CD4-positive, alpha-beta T cell treated with Interleukin-4 for 4 hours (primary cell): ENCODE results near the gene TTC39B.

Source experiments
- DNase-seq: peaks from one replicate; pipeline ENCODE4 v3.0.0-alpha.2; 2020

TTC39B gene

GRCh38 chr9:15300218-15300617 lies 6.8 kb downstream of the TTC39B start:
- no peak for DNase-seq

DNA sequence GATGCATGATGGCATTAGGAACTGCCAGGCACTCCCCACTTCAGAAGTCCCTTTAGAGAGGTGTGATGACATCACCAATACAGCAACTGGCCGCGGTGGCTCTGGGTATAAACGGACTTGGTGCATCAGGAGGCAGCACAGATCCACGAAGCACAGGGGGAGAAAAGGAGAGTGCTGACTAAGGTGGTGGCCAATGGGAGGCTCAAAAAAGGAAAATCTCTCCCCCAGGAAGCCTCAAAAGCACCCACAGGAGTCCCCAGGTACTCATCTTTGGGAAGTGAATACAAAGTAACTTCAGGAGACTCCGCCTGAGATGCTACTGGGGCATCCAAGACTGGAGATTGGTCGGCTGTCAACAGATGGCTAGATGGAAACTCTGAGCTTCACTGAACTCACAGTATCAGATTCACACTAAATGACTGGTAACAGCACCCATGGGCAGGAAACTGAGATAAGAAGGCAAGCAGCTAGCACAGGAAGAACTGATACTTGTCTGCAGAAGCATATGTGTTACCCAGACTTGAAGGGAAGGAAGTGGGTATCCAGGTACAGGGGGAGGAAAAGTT lies 7.6 kb downstream of the TTC39B start:
- DNase-seq: peak; percentile 84

DNA sequence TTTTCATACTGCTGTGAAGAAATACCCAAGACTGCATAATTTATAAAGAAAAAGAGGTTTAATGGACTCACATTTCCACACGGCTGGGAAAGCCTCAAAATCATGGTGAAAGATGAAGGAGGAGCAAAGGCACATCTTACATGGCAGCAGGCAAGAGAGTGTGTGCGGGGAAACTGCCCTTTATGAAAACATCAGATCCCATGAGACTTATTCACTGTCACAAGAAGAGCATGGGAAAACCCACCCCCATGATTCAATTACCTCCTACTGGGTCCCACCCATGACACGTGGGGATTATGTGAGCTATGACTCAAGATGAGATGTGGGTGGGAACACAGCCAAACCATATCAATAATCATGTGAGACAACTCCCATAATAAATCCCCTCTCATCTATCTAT lies 8.7 kb downstream of the TTC39B start:
- peak; percentile 17 for DNase-seq

DNA sequence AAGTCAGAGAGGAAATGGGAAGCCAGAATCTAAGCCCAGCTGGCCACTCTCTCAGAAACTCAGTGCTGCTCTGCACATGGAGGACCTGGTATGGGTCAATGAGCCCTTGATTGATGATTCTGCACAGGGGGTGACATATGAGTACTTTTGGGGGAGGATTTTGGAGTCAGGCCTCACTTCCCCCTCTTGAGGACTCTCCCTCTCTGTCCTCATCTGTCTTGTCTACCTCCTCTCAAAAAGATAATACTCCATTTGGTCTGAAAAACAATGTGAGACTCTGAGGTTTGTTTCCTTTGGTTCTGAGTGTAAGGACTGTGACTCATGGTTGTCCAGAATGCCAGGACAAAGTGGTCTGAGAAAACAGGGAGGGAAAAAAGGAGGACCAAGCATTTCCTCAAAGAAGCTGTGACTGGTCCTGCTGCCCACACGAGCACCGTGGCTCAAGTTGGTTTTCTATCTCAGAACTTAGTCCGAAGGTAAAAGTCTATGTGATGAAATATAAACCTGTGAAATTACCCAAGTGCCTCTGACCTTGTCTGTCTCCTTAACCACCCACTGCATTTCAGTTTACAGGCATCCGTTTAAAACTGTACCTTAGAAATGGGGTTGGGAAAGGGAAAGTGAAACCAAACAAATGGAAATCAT lies 11.1 kb downstream of the TTC39B start:
- peak; percentile 75 for DNase-seq

DNA sequence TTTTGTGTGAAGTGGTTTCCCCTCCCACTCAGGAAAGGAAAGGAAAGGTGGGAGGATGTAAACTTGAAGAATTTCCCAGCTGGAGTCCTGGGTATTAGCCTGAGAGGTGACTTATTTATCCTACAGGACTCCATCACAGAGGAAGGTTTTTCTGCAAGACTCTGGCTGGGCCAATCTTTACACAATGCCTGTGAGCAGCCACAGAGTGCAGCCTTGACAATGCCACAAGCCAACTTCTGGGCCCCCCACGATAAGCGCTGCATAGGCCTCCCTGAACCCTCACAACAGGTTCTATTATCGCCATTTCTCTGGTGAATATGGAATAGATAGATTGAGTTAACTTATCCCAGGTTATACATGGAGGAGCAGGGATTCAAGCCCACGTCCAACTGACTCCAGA lies 12.4 kb downstream of the TTC39B start:
- DNase-seq: no peak

- DNase-seq: peak; percentile 30
These were observed 13.2 kb downstream of the TTC39B start for GRCh38 chr9:15293804-15294316.

DNA sequence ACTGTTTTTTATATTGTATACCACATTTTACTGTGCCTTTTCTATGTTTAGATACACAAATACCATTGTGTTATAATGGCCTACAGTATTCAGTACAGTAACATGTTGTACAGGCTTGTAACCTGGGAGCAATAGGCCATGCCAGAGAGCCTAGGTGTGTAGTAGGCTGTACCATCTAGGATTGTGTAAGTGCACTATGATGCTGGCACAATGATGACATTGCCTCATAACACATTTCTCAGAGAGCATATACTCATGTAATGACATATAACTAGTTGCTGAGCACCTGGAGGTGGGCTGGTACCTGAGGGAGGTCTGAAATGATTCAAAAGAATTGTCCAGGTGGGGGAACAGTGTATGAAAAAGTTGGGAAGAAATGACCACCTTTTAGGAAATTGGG lies 13.9 kb downstream of the TTC39B start:
- no peak for DNase-seq

- DNase-seq: no peak
These were observed 17.4 kb downstream of the TTC39B start for GRCh38 chr9:15289603-15290002.

DNA sequence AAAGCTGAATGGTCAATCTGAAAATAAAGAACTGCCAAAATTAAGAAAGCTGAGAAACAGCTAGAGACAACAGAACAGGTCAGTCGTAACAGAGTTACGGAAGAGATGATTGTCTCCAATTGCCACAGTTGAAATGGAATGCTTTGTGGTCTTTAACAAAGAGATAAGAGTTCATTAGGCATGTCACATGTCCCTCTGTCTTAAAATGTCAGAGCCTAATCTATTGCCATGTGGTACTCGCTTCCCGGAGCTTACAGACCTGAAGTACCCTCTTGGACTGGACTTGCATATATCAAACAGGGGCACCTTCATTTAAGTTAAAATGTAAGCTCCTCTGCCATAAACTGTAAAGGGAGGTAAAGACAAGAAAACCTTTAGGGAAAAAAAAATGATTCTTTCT lies 19.7 kb downstream of the TTC39B start:
- no peak for DNase-seq

GRCh38 chr9:15286161-15286821 lies 20.7 kb downstream of the TTC39B start:
- no peak for DNase-seq

DNA sequence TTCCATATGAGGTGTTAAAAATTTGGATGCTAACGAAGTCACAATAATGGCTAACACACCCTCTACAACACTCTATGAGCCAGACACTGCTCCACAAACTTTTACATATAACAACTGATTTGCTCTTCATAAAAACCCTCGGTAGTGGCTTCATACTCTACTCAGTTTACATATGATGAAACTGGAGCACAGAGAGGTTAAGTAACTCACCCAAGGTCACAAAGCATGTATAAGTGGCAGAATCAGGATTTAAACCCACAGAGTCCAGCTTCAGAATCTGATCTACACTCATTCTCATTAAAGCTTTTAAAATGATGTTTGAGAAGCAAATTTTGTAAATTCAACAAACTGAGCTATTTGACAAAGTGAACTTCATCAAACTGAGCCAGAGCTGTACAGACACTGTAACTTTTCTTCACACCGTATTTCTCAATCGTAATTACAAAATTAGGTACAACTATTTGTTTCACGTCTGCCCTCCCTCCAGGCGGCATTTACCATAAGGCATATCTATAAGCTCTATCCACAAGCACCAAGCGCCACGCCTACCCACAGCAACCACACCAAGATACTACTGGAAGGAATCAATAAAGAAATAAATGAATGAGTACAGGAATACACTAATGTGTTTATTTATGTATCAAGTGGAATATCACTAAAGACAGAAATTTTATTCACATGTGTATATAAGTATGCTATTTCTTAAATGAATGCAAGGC lies 24.3 kb downstream of the TTC39B start:
- DNase-seq: no peak

- no peak for DNase-seq
These were observed 26.4 kb downstream of the TTC39B start for GRCh38 chr9:15280647-15281046.

- no peak for DNase-seq
These were observed 28.2 kb downstream of the TTC39B start for GRCh38 chr9:15278839-15279238.

DNA sequence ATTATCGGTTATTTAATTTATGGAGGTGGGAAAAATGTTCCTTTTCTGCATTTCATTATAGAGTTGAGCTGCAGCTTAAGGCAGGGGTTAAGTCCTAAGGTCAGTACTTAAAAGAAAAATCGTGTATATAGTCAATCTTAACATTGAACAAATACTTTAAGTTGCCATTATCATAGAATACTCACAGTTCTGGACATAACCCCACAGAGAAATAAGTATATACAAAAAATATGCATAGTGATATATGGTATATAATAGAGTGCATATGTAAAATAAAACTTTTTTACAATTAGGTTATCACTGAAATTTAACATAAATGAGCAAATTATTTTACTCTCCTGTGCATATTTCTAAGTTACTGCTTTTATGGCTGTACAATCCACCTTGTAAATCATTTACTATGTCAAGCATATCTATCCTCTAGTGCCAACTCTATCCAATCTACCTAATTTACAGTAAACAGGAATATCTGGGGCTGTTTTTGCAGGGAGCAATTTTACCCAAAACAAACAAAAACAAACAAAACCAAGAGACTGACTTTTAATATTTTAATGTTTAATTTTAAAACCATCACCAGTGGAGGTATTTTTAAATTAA lies 28.8 kb downstream of the TTC39B start:
- no peak for DNase-seq

GRCh38 chr9:15277400-15278090 lies 29.5 kb downstream of the TTC39B start:
- peak; percentile 39 for DNase-seq

GRCh38 chr9:15276328-15276938 lies 30.6 kb downstream of the TTC39B start:
- no peak for DNase-seq

DNA sequence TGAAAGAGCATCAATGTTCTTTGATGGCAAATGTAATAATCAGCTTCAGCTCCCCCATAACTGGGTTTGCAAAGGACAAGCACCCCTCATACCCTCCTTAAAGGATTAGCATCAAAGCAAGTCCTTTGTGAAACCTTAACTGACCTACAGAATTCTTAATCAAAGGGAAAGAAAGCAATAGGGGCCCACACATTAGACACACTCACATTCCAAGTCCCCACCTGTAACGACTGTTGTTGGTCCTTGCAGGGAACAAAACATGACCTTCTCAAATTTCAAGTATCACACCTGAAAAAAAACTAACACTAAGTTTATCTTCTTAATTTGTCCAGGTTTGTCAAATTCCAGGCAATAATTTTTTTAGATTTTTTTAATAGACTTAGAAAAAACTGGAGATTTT lies 32.6 kb downstream of the TTC39B start:
- DNase-seq: no peak

DNA sequence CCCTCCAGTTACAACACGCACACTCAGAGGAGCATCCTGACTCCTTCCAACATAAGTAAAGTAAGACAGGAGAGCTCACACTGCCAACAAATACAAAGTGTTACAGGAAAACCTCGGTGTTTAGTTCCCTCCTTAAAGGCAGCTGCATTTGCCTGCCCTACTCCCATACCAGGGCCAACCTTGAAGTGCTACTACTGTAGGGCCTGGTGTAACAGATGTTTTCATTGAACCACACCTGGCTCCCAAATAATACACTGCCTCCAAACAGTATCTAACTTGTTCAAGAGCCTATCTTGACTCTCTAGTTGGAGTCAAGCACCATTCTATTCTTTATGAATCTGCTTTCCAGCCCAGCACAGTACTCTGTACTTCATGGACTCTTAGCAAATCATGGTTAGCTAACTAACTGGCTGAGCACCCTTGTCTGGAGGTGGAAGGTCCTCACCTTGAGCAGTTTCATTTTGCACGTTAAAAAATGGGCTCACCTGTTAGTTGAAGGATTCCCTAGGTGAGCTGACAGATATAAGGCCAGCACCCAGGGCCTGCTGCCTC lies 34.6 kb downstream of the TTC39B start:
- DNase-seq: no peak

GRCh38 chr9:15271403-15271802 lies 35.6 kb downstream of the TTC39B start:
- DNase-seq: peak; percentile 18

- DNase-seq: no peak
These were observed 38.2 kb downstream of the TTC39B start for GRCh38 chr9:15268782-15269181.

DNA sequence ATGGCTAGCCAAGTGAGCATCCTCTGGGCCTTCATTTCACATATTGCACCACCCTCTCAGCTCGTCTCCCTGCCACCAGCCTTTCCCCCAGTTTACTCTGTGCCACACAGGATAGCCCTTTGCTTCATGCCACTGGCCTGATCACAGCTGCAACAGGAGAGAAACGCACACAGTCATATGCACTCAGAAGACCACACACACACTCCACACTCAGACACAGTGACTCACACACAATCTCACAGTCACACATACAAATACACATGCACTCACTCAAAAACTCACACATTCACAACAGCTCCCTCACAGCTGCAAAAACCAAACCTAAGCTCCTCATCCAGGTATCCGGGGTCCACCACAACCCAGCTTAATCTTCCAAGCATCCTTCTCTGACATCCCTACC lies 38.7 kb downstream of the TTC39B start:
- DNase-seq: no peak

DNA sequence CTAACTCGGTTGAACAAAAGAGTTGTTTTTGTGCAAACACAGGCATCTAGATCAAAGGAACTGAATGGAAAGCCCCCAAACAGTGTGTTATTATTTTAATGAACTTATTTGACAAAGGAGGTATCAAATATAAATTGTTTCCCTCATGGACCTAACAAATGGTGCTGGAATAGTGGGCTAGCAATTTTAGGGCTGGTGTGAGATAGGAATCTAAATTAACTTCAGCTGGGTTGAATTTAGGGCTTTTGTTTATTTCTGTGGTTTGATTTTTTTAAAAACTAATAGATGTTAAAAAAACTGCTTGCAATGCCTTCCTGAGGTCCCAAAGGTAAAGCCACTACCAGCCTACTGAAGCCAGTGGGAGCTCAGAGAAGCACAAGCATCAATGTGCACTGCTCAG lies 42.1 kb downstream of the TTC39B start:
- DNase-seq: no peak
